ENCODE measurements around the gene ARRB2. TPM values are rescaled to one million over a fixed set of nuclear protein-coding genes. Genes with fewer than 3 reads are reported as not detected.

ARRB2 gene
- total RNA-seq, 4 donors from 2014 or later: 12.1 to 20.6 (median 16.0) TPM

DNA sequence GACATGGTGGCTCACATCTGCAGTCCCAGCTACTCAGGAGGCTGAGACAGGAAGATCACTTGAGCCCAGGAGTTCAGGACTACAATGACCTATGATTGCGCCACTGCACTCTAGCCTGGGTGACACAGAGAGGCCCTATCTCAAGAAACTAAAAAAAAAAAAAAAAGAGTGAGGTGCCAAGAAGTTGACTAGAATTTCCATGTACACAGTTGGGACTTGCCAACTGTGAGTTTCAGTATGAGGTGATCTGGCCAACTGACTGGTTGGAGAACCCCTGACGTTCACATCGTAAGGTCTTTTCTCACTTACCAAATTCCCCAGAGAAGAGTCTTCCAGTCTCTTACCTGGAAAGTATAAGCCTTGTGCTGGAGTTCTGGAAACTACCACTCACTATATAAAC lies 17.7 kb downstream of the ARRB2 start:
- no peak overlapping the region for H3K27ac ChIP-seq
- no peaks in the 10 kb centered on the region for H3K27me3 ChIP-seq
- DNase-seq (ENCODE audit: low spot score in 2 of 2): no peak
- WGBS: 43% methylated on average over 3 of the region's 3 CpGs
- no peaks in the 10 kb centered on the region for H3K9me3 ChIP-seq
- no peak for TF ChIP-seq POLR2AphosphoS5 (IDR thresholded peaks at IDR 0.05)
- no peak for TF ChIP-seq EP300 (IDR thresholded peaks at IDR 0.05)
- TF ChIP-seq POLR2A (IDR thresholded peaks at IDR 0.05): no peak
- H3K4me1 ChIP-seq: peaks cover 20% of the 10 kb centered on the region
- H3K4me3 ChIP-seq: no peak overlapping the region
- H3K36me3 ChIP-seq: peaks cover 4% of the 10 kb centered on the region

DNA sequence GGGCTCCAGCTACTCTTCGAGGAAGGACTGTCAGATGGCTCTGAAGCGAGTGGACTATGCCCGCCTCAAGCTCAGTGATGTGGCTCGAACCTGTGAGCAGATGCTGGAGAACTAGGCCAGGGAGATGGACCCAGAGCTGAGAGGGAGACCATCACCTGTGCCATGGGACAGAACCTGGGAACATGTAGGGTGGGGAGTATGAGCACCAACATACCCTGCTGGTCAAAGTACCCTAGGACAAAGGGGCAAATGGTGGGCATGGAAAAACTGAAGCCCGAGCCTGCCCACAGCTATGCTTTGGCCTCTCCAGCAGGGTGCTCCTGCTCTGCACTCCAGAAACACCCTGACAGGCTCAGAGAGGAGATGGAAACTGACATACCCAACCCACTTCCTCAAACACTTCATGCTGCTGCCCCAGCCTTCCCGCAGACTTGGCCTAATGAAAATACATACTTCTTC lies 22.7 kb downstream of the ARRB2 start:
- H3K4me1 ChIP-seq: peaks cover 23% of the 10 kb centered on the region
- no peaks in the 10 kb centered on the region for H3K27me3 ChIP-seq
- H3K36me3 ChIP-seq: peaks cover 20% of the 10 kb centered on the region
- no peak for DNase-seq (ENCODE audit: low spot score in 2 of 2)
- no peak overlapping the region for H3K27ac ChIP-seq
- no peak overlapping the region for H3K4me3 ChIP-seq
- no peaks in the 10 kb centered on the region for H3K9me3 ChIP-seq
- 87% methylated on average over 6 of the region's 6 CpGs for WGBS
- TF ChIP-seq POLR2AphosphoS5 (IDR thresholded peaks at IDR 0.05) (no peak), CTCF (IDR thresholded peaks at IDR 0.05) (peak in 1 of 2 donors; percentile 20)

DNA sequence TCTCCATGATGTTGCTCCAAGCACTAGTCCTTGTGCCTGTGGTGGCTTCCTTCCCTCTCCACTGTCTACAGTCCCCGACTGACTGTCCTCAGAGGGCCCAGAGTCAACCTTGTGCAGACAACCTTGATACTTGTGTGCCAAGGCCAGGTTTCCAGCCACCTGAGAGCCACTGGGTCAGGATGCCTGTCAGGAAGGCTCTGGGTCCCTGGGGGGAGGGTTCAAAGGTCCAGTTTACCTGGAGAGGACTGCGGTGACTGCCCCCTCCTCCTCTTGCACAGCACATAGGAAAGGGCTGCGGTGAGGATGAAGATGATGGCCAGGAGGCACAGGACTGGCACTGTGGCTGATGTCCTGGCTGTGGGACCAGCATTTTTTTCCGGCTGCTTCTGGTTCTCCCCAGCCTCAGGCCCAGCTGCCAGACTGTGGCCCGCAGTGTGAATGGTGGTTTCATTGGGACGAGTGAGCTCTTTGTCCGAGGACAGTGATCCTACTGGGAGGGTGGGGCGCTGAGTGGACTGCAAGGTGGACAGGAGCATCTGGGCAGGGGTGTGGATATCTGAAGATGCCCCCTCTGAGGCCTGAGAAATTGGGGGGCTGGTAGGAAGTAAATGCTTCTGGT lies 24.5 kb downstream of the ARRB2 start:
- DNase-seq (ENCODE audit: low spot score in 2 of 2): no peak
- H3K36me3 ChIP-seq: peaks cover 20% of the 10 kb centered on the region
- 96% methylated on average over 8 of the region's 8 CpGs for WGBS
- no peaks in the 10 kb centered on the region for H3K9me3 ChIP-seq
- TF ChIP-seq POLR2A (IDR thresholded peaks at IDR 0.05) (no peak), CTCF (IDR thresholded peaks at IDR 0.05) (no peak), POLR2AphosphoS5 (IDR thresholded peaks at IDR 0.05) (no peak), EP300 (IDR thresholded peaks at IDR 0.05) (no peak)
- H3K27ac ChIP-seq: no peak overlapping the region
- H3K27me3 ChIP-seq: no peaks in the 10 kb centered on the region
- no peak overlapping the region for H3K4me3 ChIP-seq
- peaks cover 35% of the 10 kb centered on the region for H3K4me1 ChIP-seq

GRCh38 chr17:4735876-4736651 lies 25.6 kb downstream of the ARRB2 start:
- H3K4me1 ChIP-seq: peaks cover 30% of the 10 kb centered on the region
- H3K36me3 ChIP-seq: peaks cover 20% of the 10 kb centered on the region
- no peak for DNase-seq (ENCODE audit: low spot score in 2 of 2)
- H3K9me3 ChIP-seq: no peaks in the 10 kb centered on the region
- H3K27ac ChIP-seq: no peak overlapping the region
- H3K4me3 ChIP-seq: no peak overlapping the region
- WGBS: 67% methylated on average over 9 of the region's 9 CpGs
- TF ChIP-seq POLR2AphosphoS5 (IDR thresholded peaks at IDR 0.05) (peak in 1 of 3 donors; percentile 10), POLR2A (IDR thresholded peaks at IDR 0.05) (no peak)
- H3K27me3 ChIP-seq: no peaks in the 10 kb centered on the region

GRCh38 chr17:4738136-4739121 lies 28.0 kb downstream of the ARRB2 start:
- Histone ChIP-seq H3K4me3 (peak overlapping the region; percentile 90), H3K27ac (peak overlapping the region; percentile 34), H3K27me3 (no peaks in the 10 kb centered on the region), H3K36me3 (peaks cover 14% of the 10 kb centered on the region), H3K9me3 (no peaks in the 10 kb centered on the region), H3K4me1 (peaks cover 19% of the 10 kb centered on the region)
- DNase-seq (ENCODE audit: low spot score in 2 of 2): no peak
- WGBS: 12% methylated on average over 31 of the region's 41 CpGs
- TF ChIP-seq POLR2A (IDR thresholded peaks at IDR 0.05) (no peak), CTCF (IDR thresholded peaks at IDR 0.05) (no peak), POLR2AphosphoS5 (IDR thresholded peaks at IDR 0.05) (no peak), EP300 (IDR thresholded peaks at IDR 0.05) (no peak)

Measured in suprapubic skin (tissue), 4 donors.